Gastrocnemius medialis (tissue), 4 donors: ENCODE results near the gene CACNA1F. TPM values are rescaled to one million over a fixed set of nuclear protein-coding genes. Genes with fewer than 3 reads are reported as not detected.

Experiments
- ATAC-seq, 2 donors: fragments of 150-250 bp; one replicate each; pipeline ENCODE4 v1.9.1; 2016
- DNase-seq, 2 donors: peaks; one replicate each; pipeline ENCODE4 v3.0.0-alpha.2; 2019
- H3K27ac ChIP-seq, 4 donors: fragments of 200-600 bp; sonication (generic); 1 replicate in 1 of 4; 2 replicates in 3 of 4; pipeline ENCODE4 v1.5.1; 2016 to 2018; ENCODE audit warnings: mild to moderate bottlenecking in 2 of 4, moderate library complexity in 1 of 4
- H3K27me3 ChIP-seq, 3 donors: fragments of 200-600 bp; sonication (generic) in 2 of 3; 1 replicate in 1 of 3; 2 replicates in 2 of 3; pipeline versions ENCODE4 v1.5.1 to v1.6.0; 2016 to 2019; ENCODE audit warnings: mild to moderate bottlenecking in 1 of 3, moderate library complexity in 1 of 3
- H3K36me3 ChIP-seq, 2 donors: fragments of 200-600 bp; sonication (generic) in 1 of 2; one replicate each; pipeline ENCODE4 v1.5.1; 2017 to 2018
- H3K4me1 ChIP-seq, 2 donors: fragments of 200-600 bp; sonication (generic) in 1 of 2; one replicate each; pipeline ENCODE4 v1.5.1; 2016 to 2017; ENCODE audit warnings: mild to moderate bottlenecking in 2 of 2
- H3K4me3 ChIP-seq, 4 donors: fragments of 200-600 bp; sonication (generic) in 3 of 4; 1 replicate in 1 of 4; 2 replicates in 3 of 4; pipeline ENCODE4 v1.5.1; 2016 to 2019; ENCODE audit warnings: mild to moderate bottlenecking in 2 of 4
- H3K9me3 ChIP-seq, 3 donors: fragments of 200-600 bp; sonication (generic) in 2 of 3; 1 replicate in 1 of 3; 2 replicates in 2 of 3; pipeline ENCODE4 v1.5.1; 2016 to 2019
- CTCF ChIP-seq, 5 experiments: fragments of 450-650 bp in 3 of 5; fragments of 200-600 bp in 2 of 5; sonication (generic) in 2 of 5; IDR thresholded peaks in 4 of 5; conservative IDR thresholded peaks in 1 of 5; 1 replicate in 4 of 5; 2 replicates in 1 of 5; pipeline ENCODE4 v1.5.1; 2016 to 2019; ENCODE audit warnings: antibody characterized with exemption in 5 of 5, mild to moderate bottlenecking in 3 of 5, moderate library complexity in 3 of 5
- POLR2A ChIP-seq, 2 donors: fragments of 450-650 bp; IDR thresholded peaks; one replicate each; pipeline ENCODE4 v1.6.1; 2017; ENCODE audit warnings: antibody characterized with exemption in 2 of 2, mild to moderate bottlenecking in 2 of 2, moderate library complexity in 2 of 2
- in situ Hi-C, 4 donors: fragments of 200-750 bp; cut with MboI; loops; one replicate each; pipeline versions ENCODE4 v1.15.0 to v1.8.0; 2017; ENCODE audit warnings: low sequenced_read_pairs in 4 of 4
- intact Hi-C: fragments of 100-400 bp; cut with DNase I; formaldehyde crosslinking; loops from one replicate; pipeline ENCODE4 v1.15.1; 2023; ENCODE audit warnings: low total_unique reads
- total RNA-seq, 4 donors: library from RNA; depleted of rRNA; stranded (reverse); fragments of >200 nt; gene quantifications; one replicate each; pipeline versions ENCODE4 v1.1.0 to v1.2.3, GENCODE V29; 2016

CACNA1F gene
- total RNA-seq, 4 donors from 2014 or later: not detected

GRCh38 chrX:49155900-49156837, 77.0 kb downstream of the CACNA1F start:
- H3K36me3 ChIP-seq: no peaks in the 10 kb centered on the region
- DNase-seq (peak; percentile 72 to 86), ATAC-seq (peak; percentile 84 to 92)
- H3K9me3 ChIP-seq: no peaks in the 10 kb centered on the region
- no peaks in the 10 kb centered on the region for H3K27me3 ChIP-seq
- peaks cover 0 to 4% of the 10 kb centered on the region in 2 donors for H3K4me1 ChIP-seq
- intact Hi-C loops (loop anchor here (1.0 to 2.0 kb wide), 2 partner anchors 30 to 31 kb away; partner anchors contain the start of gene PRICKLE3), in situ Hi-C loops (no loop called here)
- H3K27ac ChIP-seq: peak overlapping the region; percentile 89 to 96 (median 94)
- TF ChIP-seq CTCF (IDR thresholded peaks at IDR 0.05 in 4 of 5, conservative IDR thresholded peaks at IDR 0.05 in 1 of 5) (peak; percentile 57 to 85 (median 82)), POLR2A (IDR thresholded peaks at IDR 0.05) (peak; percentile 36 to 47)
- H3K4me3 ChIP-seq: peak overlapping the region; percentile 60 to 69 (median 66)

GRCh38 chrX:49155243-49155899, 77.8 kb downstream of the CACNA1F start:
- Histone ChIP-seq H3K36me3 (no peaks in the 10 kb centered on the region), H3K27ac (peak overlapping the region; percentile 89 to 96 (median 94)), H3K9me3 (no peaks in the 10 kb centered on the region), H3K4me3 (peak overlapping the region; percentile 60 to 69 (median 66)), H3K4me1 (peaks cover 0 to 4% of the 10 kb centered on the region in 2 donors), H3K27me3 (no peaks in the 10 kb centered on the region)
- DNase-seq: no peak
- TF ChIP-seq POLR2A (IDR thresholded peaks at IDR 0.05): no peak
- no peak for TF ChIP-seq CTCF (IDR thresholded peaks at IDR 0.05 in 4 of 5, conservative IDR thresholded peaks at IDR 0.05 in 1 of 5)
- ATAC-seq: peak; percentile 39 to 67
- in situ Hi-C loops (no loop called here), intact Hi-C loops (loop anchor here (2.0 kb wide), 1 partner anchor 31 kb away; no protein-coding TSS in a partner anchor)

Other genes starting within 250 kb of the CACNA1F start
- gene GRIPAP1, start 231.1 kb downstream of the CACNA1F start, total RNA-seq: 10 to 100 TPM in 2 of 4 donors, 1 to 10 TPM in 2; 8.6 to 19.3 (median 10.1) TPM
- gene TFE3, start 190.0 kb downstream of the CACNA1F start, total RNA-seq: 10 to 100 TPM; 29.3 to 44.5 (median 34.7) TPM
- under 1 TPM; 0.07 to 0.55 (median 0.40) TPM for gene CCDC120, start 174.3 kb downstream of the CACNA1F start, total RNA-seq
- gene PRAF2, start 159.3 kb downstream of the CACNA1F start, total RNA-seq: 1 to 10 TPM; 4.5 to 6.6 (median 4.7) TPM
- 100 to 1,000 TPM in 3 of 4 donors, 10 to 100 TPM in 1; 98.2 to 125 (median 105) TPM for gene WDR45, start 153.5 kb downstream of the CACNA1F start, total RNA-seq
- 10 to 100 TPM; 35.2 to 41.3 (median 38.9) TPM for gene GPKOW, start 109.6 kb downstream of the CACNA1F start, total RNA-seq
- gene MAGIX, start 70.6 kb downstream of the CACNA1F start, total RNA-seq: 1 to 10 TPM; 2.7 to 7.3 (median 5.3) TPM
- gene PLP2, start 61.4 kb downstream of the CACNA1F start, total RNA-seq: 10 to 100 TPM; 12.8 to 53.5 (median 32.5) TPM
- 10 to 100 TPM in 3 of 4 donors, 1 to 10 TPM in 1; 9.1 to 33.1 (median 21.3) TPM for gene PRICKLE3, start 47.0 kb downstream of the CACNA1F start, total RNA-seq
- gene SYP, start 33.1 kb downstream of the CACNA1F start, total RNA-seq: 1 to 10 TPM in 1 of 4 donors, under 1 TPM in 3; 0.15 to 3.9 (median 0.40) TPM
- 10 to 100 TPM; 11.1 to 22.0 (median 17.0) TPM for gene CCDC22, start 2.1 kb upstream of the CACNA1F start, total RNA-seq
- not detected for gene FOXP3, start 31.4 kb upstream of the CACNA1F start, total RNA-seq
- gene PPP1R3F, start 36.5 kb upstream of the CACNA1F start, total RNA-seq: 10 to 100 TPM; 24.0 to 49.6 (median 34.2) TPM
- gene GAGE10, start 70.3 kb upstream of the CACNA1F start, total RNA-seq: not detected
- gene GAGE12J, start 88.7 kb upstream of the CACNA1F start, total RNA-seq: not detected
- not detected for gene GAGE13, start 98.2 kb upstream of the CACNA1F start, total RNA-seq